ENCODE results near the gene GAMT.
A peak's percentile ranks its signal among the peaks of the same experiment; 100 is the strongest.

GAMT gene

DNA sequence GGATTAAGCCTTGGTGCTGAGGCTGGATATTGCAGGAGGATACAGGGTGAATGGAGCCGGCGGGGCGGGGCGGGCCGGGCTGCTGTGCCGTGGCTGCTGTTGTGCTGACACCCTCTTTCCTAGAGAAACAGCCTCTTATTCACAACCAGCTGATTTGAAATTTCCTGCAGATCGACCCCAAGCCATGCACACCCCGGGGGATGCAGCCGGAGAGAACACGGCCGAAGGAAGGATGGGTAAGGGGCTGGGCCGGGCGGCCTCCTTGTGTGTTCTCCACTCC is 17.1 kb upstream of the GAMT start:
- no peak for DNase-seq (ENCODE audit: low spot score)

DNA sequence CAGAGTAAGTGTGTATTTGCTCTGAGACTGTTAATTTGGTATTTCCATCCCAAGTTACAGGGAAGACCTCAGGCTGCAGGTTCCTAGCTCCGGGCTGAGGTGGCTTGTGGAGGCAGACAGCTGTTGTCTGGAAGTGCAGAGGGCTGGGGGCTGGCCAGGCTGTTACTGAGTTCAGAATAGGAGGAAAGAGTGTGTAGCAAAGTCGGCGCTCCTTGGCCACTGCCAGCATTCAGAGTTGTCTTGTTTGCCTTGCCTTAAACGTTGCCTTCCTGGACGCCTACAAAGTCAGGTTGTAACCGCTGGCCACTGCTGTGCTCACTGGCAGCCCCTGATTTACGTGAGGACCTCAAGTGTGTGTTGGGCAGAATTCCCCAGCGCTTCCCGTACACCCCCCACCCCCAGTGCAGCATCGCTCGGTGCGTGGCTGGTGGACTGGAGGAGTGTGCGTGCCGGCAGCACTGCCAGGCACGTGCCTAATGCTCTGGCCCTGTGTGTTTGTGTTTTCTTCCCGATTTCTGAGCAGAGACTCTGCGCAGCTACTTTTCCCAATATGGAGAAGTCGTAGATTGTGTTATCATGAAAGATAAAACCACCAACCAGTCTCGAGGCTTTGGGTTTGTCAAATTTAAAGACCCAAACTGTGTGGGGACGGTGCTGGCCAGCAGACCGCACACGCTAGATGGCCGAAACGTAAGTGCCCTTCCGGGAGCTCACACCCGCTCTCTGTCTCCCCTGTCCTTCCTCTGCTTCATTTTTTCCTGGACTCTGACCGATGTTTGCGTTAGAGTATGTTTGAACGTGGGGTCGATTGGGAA is 16.5 kb upstream of the GAMT start:
- no peak for DNase-seq (ENCODE audit: low spot score)

DNA sequence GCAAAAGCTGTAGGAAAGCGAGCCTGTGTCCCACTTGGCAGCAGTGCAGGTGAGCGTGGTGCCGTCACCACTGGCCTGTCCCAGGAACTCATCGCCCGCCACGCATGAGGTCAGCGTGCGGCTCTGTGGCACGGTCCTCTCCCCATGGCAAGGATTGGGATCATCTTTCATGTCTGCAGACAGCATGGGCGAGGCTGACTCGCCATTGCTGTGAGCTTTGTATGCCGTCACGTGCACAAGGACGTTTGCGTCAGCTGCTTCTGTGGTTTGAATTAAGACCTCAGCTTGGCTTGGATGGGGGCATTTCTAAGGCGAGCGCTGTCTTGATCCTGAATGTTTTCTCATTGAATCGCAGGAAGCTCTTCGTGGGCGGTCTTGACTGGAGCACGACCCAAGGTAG is 15.8 kb upstream of the GAMT start:
- no peak for DNase-seq (ENCODE audit: low spot score)

DNA sequence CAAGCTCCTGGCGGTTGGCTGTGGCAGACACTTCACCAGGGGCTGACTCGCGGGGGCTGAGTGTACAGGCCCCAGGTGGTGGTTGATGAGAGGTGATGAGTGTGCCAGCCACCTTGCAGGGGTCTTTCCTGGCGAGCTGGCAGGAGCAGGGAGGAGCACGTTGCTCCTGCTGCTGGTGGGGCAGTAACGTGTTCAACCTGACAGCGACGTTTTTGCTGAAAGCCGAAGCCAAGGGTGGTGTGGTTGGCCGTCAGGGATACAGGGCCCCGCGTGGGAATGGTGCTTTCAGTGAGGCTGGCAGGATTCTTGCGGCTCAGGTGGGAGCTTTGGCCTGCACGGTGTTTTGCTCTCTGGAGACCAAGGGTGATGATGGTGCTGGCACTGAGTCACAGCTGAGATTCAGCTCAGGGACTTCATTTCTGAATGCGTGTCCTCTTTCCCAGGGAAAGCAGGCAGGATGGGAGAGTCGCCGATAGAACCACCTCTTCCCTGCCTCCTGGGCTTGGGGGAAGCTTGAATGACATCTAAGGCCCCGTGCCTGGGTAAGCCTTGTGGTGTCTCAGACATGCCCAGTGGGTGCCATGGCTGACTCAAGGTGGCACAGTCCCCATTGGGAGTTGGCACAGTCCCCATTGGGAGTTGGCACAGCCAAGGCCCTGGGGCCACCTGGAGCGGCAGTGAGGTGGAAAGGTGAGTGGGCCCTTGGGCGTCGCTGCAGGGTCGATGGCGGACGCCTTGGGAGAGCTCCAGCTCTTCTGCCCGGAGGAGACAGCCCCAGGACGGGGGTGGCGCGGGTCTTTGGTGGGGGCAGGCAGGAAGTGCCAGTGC is 14.9 kb upstream of the GAMT start:
- no peak for DNase-seq (ENCODE audit: low spot score)

DNA sequence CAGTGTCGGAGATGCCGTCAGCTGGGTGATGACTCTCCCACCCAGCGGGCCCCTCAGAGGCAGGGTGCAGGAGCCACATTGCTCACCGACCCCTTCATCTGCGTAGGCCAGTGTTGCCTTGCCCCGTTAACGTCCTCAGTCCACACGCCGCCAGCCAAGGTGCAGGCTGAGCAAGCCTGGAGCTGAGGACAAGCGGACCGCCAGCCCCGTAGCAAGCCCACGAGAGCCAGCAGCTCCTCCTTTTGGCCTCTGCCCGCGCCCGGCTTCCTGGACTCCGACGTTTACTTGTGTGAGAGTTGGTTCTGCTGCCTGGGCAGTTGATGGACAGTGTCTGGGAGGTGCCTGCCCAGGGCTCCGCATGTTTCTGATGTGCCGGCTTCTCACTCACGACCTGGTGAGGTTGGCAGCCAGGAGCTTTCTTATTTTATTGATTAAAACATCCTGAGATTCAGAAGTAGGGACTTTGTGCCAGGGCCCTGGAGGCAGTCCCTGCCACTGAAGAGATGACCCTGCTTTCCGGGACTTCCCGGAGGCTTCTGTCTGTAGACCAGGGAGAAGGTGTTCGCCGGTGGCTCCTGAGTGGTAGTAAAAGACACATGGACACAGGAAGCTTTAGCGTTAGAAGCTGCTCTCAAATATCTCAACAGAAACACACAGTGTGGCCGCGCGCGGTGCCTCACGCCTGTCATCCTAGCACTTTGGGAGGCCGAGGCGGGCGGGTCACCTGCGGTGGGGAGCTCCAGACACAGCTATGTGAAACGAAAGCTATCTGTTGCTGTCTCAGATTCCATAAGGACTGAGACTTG is 11.9 kb upstream of the GAMT start:
- no peak for DNase-seq (ENCODE audit: low spot score)

DNA sequence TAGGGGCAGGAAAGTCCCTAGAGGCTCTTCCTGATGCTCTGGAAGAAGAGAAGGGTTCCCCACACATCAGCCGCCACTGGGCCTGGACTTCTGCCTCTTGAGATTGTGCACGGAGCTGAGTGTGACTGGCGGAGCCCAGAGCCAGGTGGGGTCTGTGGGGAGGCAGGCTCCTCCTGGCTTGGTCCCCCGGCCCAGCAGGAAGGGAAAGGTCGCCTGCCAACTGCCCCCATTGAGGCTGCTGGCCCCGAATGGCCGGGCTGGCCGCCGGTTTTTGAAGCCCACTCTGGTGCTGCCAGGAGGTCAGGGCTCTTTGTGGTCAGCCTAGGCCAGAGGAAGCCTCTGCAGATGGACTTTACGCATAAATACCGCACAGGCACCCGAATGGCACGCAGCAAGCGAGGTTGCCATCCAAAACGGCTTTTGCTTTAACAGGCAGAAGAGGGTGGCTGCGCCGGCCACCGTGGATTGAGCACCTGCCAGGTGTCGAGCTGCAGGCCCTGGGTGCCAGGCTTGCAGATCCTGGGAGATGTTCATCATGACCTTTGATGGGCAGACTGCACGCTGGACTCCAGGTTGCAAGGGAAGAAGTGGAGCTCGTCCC is 11.1 kb upstream of the GAMT start:
- no peak for DNase-seq (ENCODE audit: low spot score)

DNA sequence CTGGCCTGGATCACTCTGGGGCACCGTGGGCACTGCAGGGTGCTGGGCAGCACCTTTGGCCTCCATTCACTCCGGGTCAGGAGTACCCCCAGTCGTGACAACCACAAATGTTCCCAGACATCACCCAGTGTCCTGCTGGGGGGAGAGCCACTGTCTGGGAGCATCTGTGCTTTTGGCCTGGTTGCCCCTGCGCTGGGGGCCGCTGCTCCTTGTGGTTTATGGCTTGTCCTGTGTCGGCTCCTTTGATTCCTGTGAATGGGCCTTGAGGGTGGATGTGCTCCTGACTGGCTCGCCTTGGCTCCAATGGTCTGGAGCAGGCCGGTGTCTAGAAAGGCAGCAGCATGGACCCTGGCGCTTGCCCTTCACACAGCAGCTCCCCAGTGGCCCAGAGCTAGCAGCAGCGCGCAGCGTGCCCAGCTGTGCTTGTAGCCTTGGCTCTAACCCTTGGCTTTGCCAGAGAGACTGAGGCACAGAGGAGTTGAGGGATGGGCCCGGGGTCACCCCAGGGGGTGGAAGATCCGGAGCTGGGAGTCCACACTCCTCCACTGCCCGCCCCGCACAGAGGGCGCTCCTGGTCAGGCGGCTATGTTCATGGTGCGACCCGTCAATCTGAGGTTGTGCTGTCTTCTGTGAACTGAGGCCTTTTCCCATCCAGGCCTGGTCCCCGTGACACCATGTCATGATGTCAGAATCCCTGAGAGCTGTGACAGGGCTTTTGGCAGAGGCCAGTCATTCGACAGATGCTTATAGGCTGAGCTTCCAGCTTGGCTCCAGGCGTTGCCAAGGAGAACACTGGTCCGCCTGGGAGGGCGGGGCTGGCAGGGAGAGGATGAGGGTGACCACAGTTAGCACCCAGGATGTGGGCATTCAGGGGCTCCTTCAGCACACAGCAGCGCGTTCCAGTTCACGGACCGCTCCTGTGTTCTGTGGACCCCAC is 10.2 kb upstream of the GAMT start:
- no peak for DNase-seq (ENCODE audit: low spot score)

DNA sequence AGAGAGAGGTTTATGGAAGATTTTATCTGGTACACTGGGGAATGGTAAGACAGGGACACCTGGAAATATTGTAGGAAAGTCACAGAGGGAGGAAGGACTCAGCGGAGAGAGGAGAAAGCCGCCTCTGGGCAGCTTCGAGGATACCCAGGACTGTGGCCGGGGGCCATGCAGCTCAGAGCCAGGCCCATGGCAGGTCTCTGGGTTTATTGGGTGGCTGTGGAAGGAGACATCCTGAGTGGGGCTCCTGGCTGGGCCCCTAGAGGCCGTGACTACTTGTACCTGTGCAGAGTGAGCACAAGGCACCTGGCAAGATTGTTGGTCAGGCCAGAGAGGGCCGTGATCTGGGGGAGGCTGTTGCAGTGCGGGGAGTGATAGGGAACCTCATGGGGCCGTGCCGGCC is 9.4 kb upstream of the GAMT start:
- no peak for DNase-seq (ENCODE audit: low spot score)

DNA sequence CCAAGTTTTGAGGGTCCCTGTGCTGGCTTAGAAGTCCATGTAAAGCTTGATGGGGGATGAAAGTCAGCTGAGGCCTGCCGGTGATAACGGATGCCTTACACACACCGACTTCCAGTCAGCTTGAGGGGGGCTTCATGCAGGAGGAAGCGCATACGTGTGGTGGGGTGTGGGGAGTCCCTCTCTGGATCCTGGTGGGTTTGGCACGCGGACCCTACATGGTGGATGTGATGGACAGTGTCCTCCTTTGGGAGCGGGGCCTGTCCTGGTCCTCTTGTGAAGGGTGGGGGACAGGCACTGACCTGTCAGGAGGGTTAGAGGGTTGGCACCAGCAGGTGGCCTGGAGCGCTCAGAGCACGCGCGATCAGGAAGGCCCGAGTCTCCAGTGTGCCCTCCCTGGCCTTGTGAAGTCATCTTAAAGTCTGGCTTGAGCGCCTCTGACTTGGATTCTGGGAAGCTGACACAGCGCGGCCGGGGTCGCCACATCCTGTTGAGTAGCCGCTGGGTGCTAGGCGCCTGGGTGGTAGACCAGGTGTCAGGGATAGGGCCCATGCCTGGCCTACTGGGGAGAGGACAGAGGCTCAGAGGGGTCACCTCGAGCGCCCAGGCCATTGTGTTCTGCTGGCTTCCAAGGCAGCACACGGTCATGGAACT is 8.9 kb upstream of the GAMT start:
- DNase-seq (ENCODE audit: low spot score) = no peak

DNA sequence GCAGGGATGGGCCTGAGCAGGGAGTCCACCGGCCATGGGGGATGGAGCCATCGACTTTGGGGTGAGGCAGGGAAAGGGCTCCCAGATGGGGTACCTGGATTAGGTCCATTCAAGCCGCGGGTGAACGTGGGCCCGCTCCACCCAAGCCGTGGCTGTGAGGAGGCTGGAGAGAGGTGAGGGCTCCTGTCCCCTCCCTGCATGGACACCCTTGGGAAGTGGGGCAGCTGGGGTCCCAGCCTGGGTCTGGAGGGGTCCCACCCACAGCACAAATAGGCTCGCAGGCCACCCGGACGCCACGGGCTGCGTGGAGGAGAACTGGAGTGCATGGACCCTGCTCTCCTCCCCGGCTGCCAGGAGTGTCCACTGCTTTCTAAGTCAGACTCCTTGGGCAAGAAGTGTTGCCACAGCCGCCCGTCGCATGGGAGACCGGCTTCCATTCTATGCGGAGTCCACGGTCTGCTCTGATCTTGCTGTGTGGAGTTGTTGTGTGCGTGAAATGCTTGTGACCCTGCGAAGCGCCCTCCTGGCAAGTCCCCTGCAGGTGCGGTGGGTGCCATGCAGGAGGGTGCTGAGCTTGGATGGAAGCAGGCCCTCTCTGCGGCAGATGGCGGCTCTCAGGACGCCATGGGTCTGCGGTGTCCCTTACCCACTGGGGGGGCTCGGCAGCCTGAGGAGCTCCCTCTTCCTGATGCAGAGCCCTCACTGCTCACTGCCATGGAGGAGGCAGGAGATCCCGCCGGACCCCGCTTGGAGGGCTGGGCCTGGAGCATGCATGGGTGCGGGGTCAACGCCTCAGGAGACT is 8.1 kb upstream of the GAMT start:
- DNase-seq (ENCODE audit: low spot score) = no peak

DNA sequence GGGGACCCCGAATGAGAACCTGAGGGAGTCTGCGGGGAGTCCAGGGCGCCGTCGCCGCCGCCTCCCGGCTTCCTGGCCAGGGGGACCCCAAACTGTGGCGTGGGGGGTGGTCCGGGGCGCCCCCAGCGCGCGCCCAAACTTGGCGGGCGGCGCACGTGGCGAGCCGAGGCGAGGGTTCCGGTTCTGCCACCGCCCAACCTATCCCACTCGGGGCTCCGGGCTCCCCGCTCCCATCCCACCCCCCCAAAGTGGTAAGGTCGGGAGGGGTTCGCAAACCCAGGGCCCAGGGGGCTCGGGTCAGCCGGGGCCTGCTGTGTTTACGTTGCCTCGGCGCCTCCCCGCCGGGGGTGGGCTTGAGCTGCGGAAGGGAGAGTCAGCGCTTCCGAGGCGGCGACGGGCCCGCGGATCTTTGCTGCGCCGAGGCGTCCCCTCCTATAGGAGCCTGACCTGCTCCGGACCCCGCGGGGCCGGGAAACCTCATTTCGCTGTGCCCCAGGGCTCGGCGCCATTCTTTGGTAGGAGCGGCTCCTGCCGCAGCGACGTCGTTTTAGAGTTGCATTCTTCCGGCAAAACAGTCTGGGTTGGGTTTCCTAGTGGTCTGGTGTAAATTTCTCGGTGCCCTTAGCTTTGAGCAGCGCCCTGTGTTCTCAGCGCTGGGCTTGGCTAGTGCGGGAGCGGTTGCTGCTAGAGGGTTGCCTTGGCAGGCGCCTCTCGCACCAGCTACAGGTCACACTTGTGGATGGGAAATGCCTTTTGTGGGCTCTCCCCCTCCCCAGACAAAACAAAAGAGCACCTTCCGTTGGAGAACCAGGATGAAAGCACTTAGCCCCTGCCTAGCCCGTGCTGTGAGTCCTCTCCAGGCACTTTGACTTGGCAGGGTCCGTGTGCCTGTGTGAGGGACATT is 7.2 kb upstream of the GAMT start:
- DNase-seq (ENCODE audit: low spot score) = peak; percentile 25

DNA sequence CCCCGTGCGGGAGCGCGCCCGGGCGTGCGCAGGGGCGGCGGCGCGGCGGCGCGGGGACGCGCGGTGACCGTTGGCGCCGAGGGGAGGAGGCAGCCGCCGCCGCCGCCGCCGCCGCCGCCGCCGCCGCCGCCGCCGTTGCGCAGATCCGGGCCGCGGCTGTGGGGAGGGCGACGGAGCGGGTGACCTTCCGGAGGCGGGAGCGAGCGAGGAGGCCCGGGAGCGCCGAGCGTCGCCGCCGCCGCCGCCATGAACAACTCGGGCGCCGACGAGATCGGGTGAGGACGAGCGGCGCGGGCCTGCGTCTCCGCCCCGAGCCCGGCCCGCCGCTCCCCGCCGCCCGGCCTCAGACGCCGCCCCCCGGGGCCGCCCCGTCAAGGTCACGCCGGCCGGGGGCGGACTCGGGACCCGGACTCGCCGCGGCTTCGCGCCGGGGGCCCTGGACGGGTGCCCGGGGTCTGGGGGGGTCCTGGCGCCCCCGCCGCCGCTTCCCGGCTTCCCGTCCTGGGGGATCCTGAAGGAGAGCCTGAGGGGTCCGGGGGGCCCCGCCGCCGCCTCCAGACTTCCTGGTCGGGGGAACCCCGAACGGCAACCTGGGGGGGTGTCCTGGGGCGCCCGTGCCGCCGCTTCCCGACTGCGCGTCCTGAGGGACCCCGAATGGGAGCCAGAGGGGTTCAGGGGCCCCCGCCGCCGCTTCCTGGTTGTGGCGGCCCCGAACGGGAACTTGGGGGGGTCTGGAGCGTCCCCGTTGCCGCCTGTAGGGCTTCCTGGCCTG is 6.4 kb upstream of the GAMT start, which contains the start of gene DAZAP1:
DAZAP1 (plus strand) TSS at position 59 of the 772 bp plus-strand sequence; CDS start at position 247, 188 bp downstream.
- peak; percentile 28 for DNase-seq (ENCODE audit: low spot score)

DNA sequence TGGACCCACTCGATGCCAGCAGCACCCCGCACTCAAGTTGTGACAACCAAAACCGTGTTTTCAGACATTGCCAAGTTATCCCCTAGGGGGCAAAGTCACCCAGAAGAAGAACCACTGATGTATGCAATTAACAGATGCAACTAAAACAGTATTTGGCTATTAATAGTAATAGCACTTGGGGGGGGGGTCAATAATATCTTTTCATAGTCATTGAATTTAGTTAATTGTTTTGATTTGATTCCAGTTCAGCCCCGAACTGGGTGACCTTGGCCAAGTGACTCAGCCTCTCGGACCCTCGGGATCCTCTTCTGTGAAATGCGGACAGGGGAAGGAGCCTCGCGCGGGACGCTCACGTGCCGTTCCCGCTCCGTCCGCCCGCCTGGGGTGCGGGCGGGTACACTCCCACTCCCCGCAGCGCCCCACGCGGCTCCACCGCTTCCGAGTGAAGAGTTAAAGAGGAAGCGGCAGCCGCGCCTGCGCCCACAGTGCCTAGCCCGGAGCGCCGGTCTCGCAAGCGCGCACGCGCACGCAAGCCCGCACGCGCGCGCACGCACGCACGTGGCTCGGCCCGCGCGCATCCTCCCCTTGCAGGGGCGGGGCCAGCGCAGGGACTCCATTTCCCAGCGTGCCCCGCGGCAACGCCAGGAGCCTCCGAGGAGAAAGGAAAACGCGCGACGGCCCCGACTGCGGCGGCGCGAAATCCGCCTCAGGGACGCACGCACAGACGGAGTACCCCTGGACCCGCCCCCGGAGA is 5.6 kb upstream of the GAMT start:
- peak; percentile 97 for DNase-seq (ENCODE audit: low spot score)

DNA sequence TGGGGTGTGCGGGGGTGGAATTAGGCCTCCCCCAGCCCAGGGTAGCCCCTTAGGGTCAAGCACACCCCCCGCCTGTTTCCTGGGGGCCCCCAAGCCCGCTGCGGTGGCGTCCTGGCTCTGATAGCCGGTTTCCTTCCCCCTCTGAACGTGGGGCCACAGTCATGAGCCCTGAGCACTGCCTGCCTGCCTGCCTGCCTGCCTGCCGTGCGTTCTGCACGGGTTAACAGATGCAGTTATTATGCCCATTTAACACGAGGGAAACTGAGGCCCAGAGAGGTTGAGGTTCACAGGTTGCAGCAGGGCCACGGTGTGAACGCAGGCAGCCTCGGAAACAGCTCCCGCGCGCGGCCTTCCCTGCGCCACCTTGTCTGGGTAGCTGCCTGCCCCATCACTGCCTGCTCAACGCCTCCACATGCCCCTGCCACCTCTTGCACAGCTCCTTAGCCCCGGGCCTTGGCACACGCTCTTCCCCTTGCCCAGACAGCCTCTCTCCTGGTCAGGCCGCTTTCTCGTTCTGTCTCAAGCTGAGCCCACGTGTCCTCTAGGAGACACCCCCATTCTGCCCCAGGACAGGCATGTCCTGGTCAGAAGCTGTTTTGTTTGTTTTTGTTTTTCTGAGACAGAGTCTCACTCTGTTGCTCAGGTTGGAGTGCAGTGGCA is 1.2 kb upstream of the GAMT start:
- DNase-seq (ENCODE audit: low spot score) = no peak

DNA sequence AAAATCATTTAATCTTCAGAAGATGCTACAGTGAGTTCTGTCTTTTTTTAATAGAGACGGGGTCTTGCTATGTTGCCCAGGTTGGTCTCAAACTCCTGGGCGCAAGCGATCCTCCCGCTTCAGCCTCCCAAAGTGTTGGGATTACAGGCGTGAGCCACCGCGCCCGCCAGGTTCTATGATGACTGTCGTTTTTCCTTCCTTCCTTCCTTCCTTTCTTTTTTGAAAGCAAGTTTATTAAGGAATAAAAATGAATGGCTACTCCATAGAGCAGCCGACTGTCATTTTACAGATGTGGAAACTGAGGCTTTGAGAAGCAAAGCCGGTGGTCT is 511 bp upstream of the GAMT start:
- no peak for DNase-seq (ENCODE audit: low spot score)

DNA sequence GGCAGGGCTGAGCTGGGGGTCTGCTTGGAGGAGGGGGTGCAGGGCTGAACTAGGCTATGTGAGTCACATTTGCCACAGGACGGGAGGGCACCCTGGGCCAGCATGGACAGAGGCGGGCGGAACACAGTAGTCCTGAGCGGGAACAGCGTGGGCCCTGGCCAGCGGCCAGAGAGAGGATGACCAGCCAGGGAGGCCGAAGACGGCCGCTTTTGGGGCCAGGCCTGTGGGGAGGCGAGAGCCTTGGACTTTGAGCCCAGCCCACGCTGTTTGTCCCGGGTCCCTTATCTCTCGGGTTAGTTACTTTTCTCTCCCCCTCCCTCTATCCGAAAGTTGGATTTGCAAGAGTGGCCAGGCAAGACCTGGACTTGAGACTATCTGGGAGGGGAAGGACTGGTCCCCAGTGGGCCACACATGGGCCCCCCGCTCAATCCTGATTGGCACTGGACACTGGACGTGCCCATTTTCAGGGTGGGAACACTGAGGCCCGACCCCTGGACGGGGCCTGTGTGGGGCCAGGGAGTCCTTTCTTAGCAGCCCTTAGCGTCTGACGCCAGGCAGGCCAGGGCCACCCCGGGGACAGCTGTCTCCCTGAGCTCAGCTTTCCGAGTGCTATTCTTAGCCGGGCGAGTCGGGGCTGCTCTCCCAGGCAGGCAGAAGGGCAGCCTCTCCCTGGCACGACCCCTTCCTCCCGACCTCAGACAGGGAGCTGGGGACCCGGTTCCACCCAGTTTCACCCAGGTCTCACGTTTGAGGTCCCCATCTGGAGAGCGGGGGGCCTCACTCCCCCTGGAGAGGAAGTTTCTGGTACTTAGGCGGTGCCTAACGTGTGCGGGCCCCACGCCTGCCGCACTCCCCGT is 833 bp downstream of the GAMT start:
- peak; percentile 34 for DNase-seq (ENCODE audit: low spot score)
